K562 (cell line): ENCODE data around the gene FAM50A. TPM values are rescaled to one million over a fixed set of nuclear protein-coding genes. Genes with fewer than 3 reads are reported as not detected.
A peak's percentile ranks its signal among the peaks of the same experiment; 100 is the strongest.

Source experiments
- BRF1 ChIP-seq: IDR thresholded peaks from 3 replicates; pipeline ENCODE4 v1.6.1; 2011; ENCODE audit warnings: borderline replicate concordance, mild to moderate bottlenecking; ENCODE audit not compliant: insufficient read length; ENCODE audit errors: extremely low read depth
- CGGBP1 ChIP-seq: fragments of 250-450 bp; sonication (Bioruptor Pico); IDR thresholded peaks from 2 replicates; pipeline ENCODE4 v1.9.0; 2021; ENCODE audit warnings: mild to moderate bottlenecking
- CSDE1 ChIP-seq, 2 experiments: fragments of 450-650 bp; IDR thresholded peaks; 2 replicates each; pipeline ENCODE4 v1.6.1; 2016; ENCODE audit warnings: mild to moderate bottlenecking in 1 of 2
- E2F5 ChIP-seq: sonication (generic); formaldehyde crosslinking; IDR thresholded peaks from 2 replicates; pipeline ENCODE4 v1.8.0; 2022; ENCODE audit warnings: mild to moderate bottlenecking, missing genetic modification reagents
- ELF1 ChIP-seq: fragments of 200-800 bp; sonication (Bioruptor generic); IDR thresholded peaks from 2 replicates; pipeline ENCODE4 v1.6.1; 2016; ENCODE audit warnings: missing genetic modification characterization, missing compliant biosample characterization
- ETS2 ChIP-seq: IDR thresholded peaks from 2 replicates; pipeline ENCODE4 v1.6.1; 2016; ENCODE audit warnings: borderline replicate concordance, missing genetic modification characterization, mild to moderate bottlenecking, moderate library complexity, missing compliant biosample characterization; ENCODE audit not compliant: poor library complexity, severe bottlenecking
- EZH2 ChIP-seq: IDR thresholded peaks from 2 replicates; pipeline ENCODE4 v1.6.1; 2012; ENCODE audit warnings: low read depth, mild to moderate bottlenecking, inconsistent platforms, low read length, borderline replicate concordance
- FOXM1 ChIP-seq, 2 experiments: fragments of 450-650 bp in 1 of 2; sonication (generic) in 1 of 2; formaldehyde crosslinking in 1 of 2; IDR thresholded peaks; 2 replicates each; pipeline versions ENCODE4 v1.6.1 to v1.9.0; 2017 to 2022; ENCODE audit warnings: low read depth in 2 of 2, mild to moderate bottlenecking in 2 of 2, missing genetic modification reagents in 1 of 2, moderate library complexity in 1 of 2
- FOXP1 ChIP-seq: sonication (generic); formaldehyde crosslinking; IDR thresholded peaks from 2 replicates; pipeline ENCODE4 v1.8.0; 2022; ENCODE audit warnings: mild to moderate bottlenecking, missing genetic modification reagents
- GATAD2B ChIP-seq: fragments of 450-650 bp; IDR thresholded peaks from 2 replicates; pipeline ENCODE4 v1.6.1; 2017; ENCODE audit warnings: mild to moderate bottlenecking, borderline replicate concordance
- KLF13 ChIP-seq: fragments of 450-650 bp; IDR thresholded peaks from 2 replicates; pipeline ENCODE4 v1.6.1; 2016; ENCODE audit warnings: missing genetic modification characterization, low read depth, mild to moderate bottlenecking, missing compliant biosample characterization, moderate library complexity, borderline replicate concordance
- LARP7 ChIP-seq: fragments of 450-650 bp; IDR thresholded peaks from 2 replicates; pipeline ENCODE4 v1.6.1; 2016
- MED1 ChIP-seq: sonication (generic); formaldehyde crosslinking; IDR thresholded peaks from 2 replicates; pipeline ENCODE4 v1.8.1; 2023; ENCODE audit warnings: missing genetic modification reagents, borderline replicate concordance
- MEIS2 ChIP-seq: fragments of 450-650 bp; IDR thresholded peaks from 2 replicates; pipeline ENCODE4 v1.6.1; 2014; ENCODE audit warnings: mild to moderate bottlenecking; ENCODE audit not compliant: partially characterized antibody
- MLX ChIP-seq, 2 experiments: fragments of 450-650 bp in 1 of 2; sonication (generic) in 1 of 2; formaldehyde crosslinking; conservative IDR thresholded peaks; 2 replicates each; pipeline versions ENCODE4 v1.4.0 to v1.8.1; 2020 to 2022; ENCODE audit warnings: mild to moderate bottlenecking in 1 of 2, missing genetic modification reagents in 1 of 2
- PHB ChIP-seq: fragments of 250-450 bp; sonication (Bioruptor Pico); IDR thresholded peaks from 2 replicates; pipeline ENCODE4 v1.5.0; 2021
- PML ChIP-seq: IDR thresholded peaks from 2 replicates; pipeline ENCODE4 v1.6.1; 2012; ENCODE audit warnings: low read length, inconsistent platforms
- SMAD4 ChIP-seq: fragments of 250-450 bp; sonication (Bioruptor Pico); conservative IDR thresholded peaks from 2 replicates; pipeline ENCODE4 v1.8.0; 2021; ENCODE audit warnings: inconsistent platforms, mild to moderate bottlenecking, moderate library complexity
- SMARCA4 ChIP-seq: fragments of 450-650 bp; IDR thresholded peaks from 2 replicates; pipeline ENCODE4 v1.6.1; 2016
- SP2 ChIP-seq: IDR thresholded peaks from 2 replicates; pipeline ENCODE4 v1.6.1; 2011; ENCODE audit warnings: mild to moderate bottlenecking, low read depth, low read length, moderate library complexity; ENCODE audit not compliant: poor library complexity, severe bottlenecking; ENCODE audit errors: extremely low read depth
- SPI1 ChIP-seq: IDR thresholded peaks from 2 replicates; pipeline ENCODE4 v1.6.1; 2011; ENCODE audit warnings: low read depth, low read length, control low read depth, borderline replicate concordance
- TAF1 ChIP-seq: IDR thresholded peaks from 2 replicates; pipeline ENCODE4 v1.6.1; 2011; ENCODE audit warnings: mild to moderate bottlenecking, low read length, moderate library complexity; ENCODE audit not compliant: insufficient read depth, control insufficient read depth, severe bottlenecking; ENCODE audit errors: extremely low read depth
- TAF9B ChIP-seq: fragments of 450-650 bp; IDR thresholded peaks from 2 replicates; pipeline ENCODE4 v1.6.1; 2018; ENCODE audit warnings: mild to moderate bottlenecking; ENCODE audit not compliant: partially characterized antibody
- TCF3 ChIP-seq: sonication (generic); formaldehyde crosslinking; IDR thresholded peaks from 2 replicates; pipeline ENCODE4 v1.4.0; 2020; ENCODE audit warnings: mild to moderate bottlenecking, missing genetic modification reagents
- TSC22D4 ChIP-seq: fragments of 450-650 bp; IDR thresholded peaks from 2 replicates; pipeline ENCODE4 v1.6.1; 2016; ENCODE audit warnings: missing genetic modification characterization, missing biosample characterization, control low read depth
- ZFPM2 ChIP-seq: fragments of 250-450 bp; sonication (Bioruptor Pico); IDR thresholded peaks from 2 replicates; pipeline ENCODE4 v1.5.1; 2022; ENCODE audit warnings: mild to moderate bottlenecking
- ZNF41 ChIP-seq: fragments of 250-450 bp; sonication (Bioruptor Pico); conservative IDR thresholded peaks from 2 replicates; pipeline ENCODE4 v1.4.0; 2020; ENCODE audit warnings: mild to moderate bottlenecking
- ZNF780A ChIP-seq: fragments of 250-450 bp; sonication (Bioruptor Pico); IDR thresholded peaks from 2 replicates; pipeline ENCODE4 v1.5.0; 2021; ENCODE audit warnings: mild to moderate bottlenecking
- ZNF79 ChIP-seq: fragments of 250-450 bp; sonication (Bioruptor Pico); IDR thresholded peaks from 2 replicates; pipeline ENCODE4 v1.4.0; 2020; ENCODE audit warnings: low read depth, mild to moderate bottlenecking, moderate library complexity
- polyA plus RNA-seq, 8 experiments: library from polyadenylated mRNA; depleted of rRNA in 4 of 8; stranded (reverse) in 5 of 8; unstranded in 3 of 8; fragments of >200 nt; fragmentation: Nextera tagmentation in 2 of 8; fragmentation: Illumina TruSeq in 1 of 8; extraction: Ambion mirVana in 2 of 8; extraction: Trizol in 1 of 8; gene quantifications; 2 replicates each; pipeline versions ENCODE4 v1.2.1 to v1.2.3, GENCODE V29; 2011 to 2014; ENCODE audit warnings: inconsistent platforms in 1 of 8, missing spikeins in 1 of 8
- total RNA-seq, 7 experiments: library from RNA; depleted of rRNA in 6 of 7; stranded (reverse); fragments of >200 nt in 6 of 7; fragmentation: Illumina TruSeq in 2 of 7; extraction: Trizol in 2 of 7; gene quantifications; 2 replicates each; pipeline versions ENCODE4 v1.2.1 to v1.2.3, GENCODE V29; 2011 to 2021; ENCODE audit warnings: low replicate concordance in 1 of 7

Gene FAM50A
- total and polyA plus RNA-seq, 9 of the 15 experiments (the other 6 are each of a cell fraction or from before 2014, with no cell fraction given): 4.4 to 114 (median 67.3) TPM

- TF ChIP-seq CGGBP1 (CRISPR knock-in tag) (peak; percentile 89; the same call in 1 of the 2 replicates), FOXM1 (IDR thresholded peaks at IDR 0.05; ENCODE audit: low read depth) (no peak), FOXM1 (CRISPR knock-in tag; IDR thresholded peaks at IDR 0.05; ENCODE audit: low read depth) (no peak), ETS2 (tag) (no peak), ZNF79 (CRISPR knock-in tag) (no peak), TAF9B (no peak), LARP7 (no peak), TCF3 (no peak), ELF1 (tag) (no peak), SMARCA4 (no peak), GATAD2B (no peak; the same call in 1 of the 2 replicates), MLX (CRISPR knock-in tag; conservative IDR thresholded peaks at IDR 0.05) (no peak), ZNF41 (CRISPR knock-in tag) (no peak), SP2 (no peak), TSC22D4 (tag) (no peak), KLF13 (tag) (0 out of 2 replicates have a peak, but pooled peaks have one; percentile 30), SPI1 (no peak), CSDE1 (IDR thresholded peaks at IDR 0.05) (no peak), EZH2 (no peak), SMAD4 (CRISPR knock-in tag) (peak; percentile 91), TAF1 (peak; percentile 58), BRF1 (no peak), MED1 (CRISPR knock-in tag) (no peak), PHB (CRISPR knock-in tag) (no peak), MEIS2 (no peak), PML (no peak), ZNF780A (no peak), E2F5 (no peak), ZFPM2 (CRISPR knock-in tag) (no peak), FOXP1 (CRISPR knock-in tag) (no peak)
Measured at GRCh38 chrX:154436983-154437752, 6.8 kb upstream of the FAM50A start, which contains the start of gene GDI1 (continued).
